CD14-positive monocyte (primary cell): ENCODE measurements around the gene SEMA5B. TPM values are rescaled to one million over a fixed set of nuclear protein-coding genes. Genes with fewer than 3 reads are reported as not detected.

ENCODE experiments used
- DNase-seq, 3 donors: peaks; one replicate each; pipeline ENCODE4 v3.0.0-alpha.2; 2011 to 2022
- H2AFZ ChIP-seq: 2 replicates; pipeline ENCODE4 v1.6.0; 2012; ENCODE audit warnings: mild to moderate bottlenecking, low read depth, low read length, inconsistent platforms; ENCODE audit not compliant: insufficient read depth, poor library complexity, severe bottlenecking
- H3K27ac ChIP-seq, 2 donors: 1 replicate in 1 of 2; 2 replicates in 1 of 2; pipeline ENCODE4 v1.5.1; 2012 to 2013; ENCODE audit warnings: low read length in 2 of 2, control low read depth in 1 of 2, inconsistent platforms in 1 of 2, low read depth in 1 of 2, mild to moderate bottlenecking in 1 of 2
- H3K27me3 ChIP-seq, 2 donors: one replicate each; pipeline versions ENCODE4 v1.6.0 to v1.6.1; 2011 to 2013; ENCODE audit warnings: low read length in 2 of 2; ENCODE audit not compliant: control insufficient read depth in 2 of 2, insufficient read depth in 2 of 2
- H3K36me3 ChIP-seq, 2 donors: replicated peaks in 1 of 2; 1 replicate in 1 of 2; 2 replicates in 1 of 2; pipeline versions ENCODE4 v1.5.1 to v1.6.1; 2012 to 2013; ENCODE audit warnings: low read length in 2 of 2, control low read depth in 1 of 2, inconsistent platforms in 1 of 2, mild to moderate bottlenecking in 1 of 2; ENCODE audit not compliant: insufficient read depth in 2 of 2, control insufficient read depth in 1 of 2
- H3K4me1 ChIP-seq, 2 donors: 1 replicate in 1 of 2; 2 replicates in 1 of 2; pipeline versions ENCODE4 v1.5.1 to v1.6.1; 2012 to 2013; ENCODE audit warnings: low read length in 2 of 2, control low read depth in 1 of 2, inconsistent platforms in 1 of 2, mild to moderate bottlenecking in 1 of 2, moderate library complexity in 1 of 2; ENCODE audit not compliant: insufficient read depth in 2 of 2, control insufficient read depth in 1 of 2
- H3K4me2 ChIP-seq: replicated peaks from 2 replicates; pipeline ENCODE3; 2012; ENCODE audit warnings: low read length, moderate library complexity, mild to moderate bottlenecking; ENCODE audit not compliant: poor library complexity, severe bottlenecking; ENCODE audit errors: extremely low read depth
- H3K4me3 ChIP-seq, 3 experiments: fragments of 200-600 bp in 1 of 3; sonication (generic) in 1 of 3; replicated peaks in 1 of 3; 1 replicate in 2 of 3; 2 replicates in 1 of 3; pipeline ENCODE4 v1.5.1; 2011 to 2013; ENCODE audit warnings: low read length in 3 of 3, mild to moderate bottlenecking in 3 of 3, control low read depth in 2 of 3, low read depth in 2 of 3, inconsistent platforms in 1 of 3, moderate library complexity in 1 of 3
- H3K79me2 ChIP-seq: 2 replicates; pipeline ENCODE4 v1.6.0; 2012; ENCODE audit warnings: mild to moderate bottlenecking, control low read depth, inconsistent platforms, low read length, moderate library complexity; ENCODE audit not compliant: insufficient read depth
- H3K9ac ChIP-seq: 2 replicates; pipeline ENCODE4 v1.6.0; 2017; ENCODE audit warnings: low read length, mild to moderate bottlenecking; ENCODE audit not compliant: insufficient read depth, poor library complexity, severe bottlenecking
- H3K9me3 ChIP-seq, 2 donors: replicated peaks in 1 of 2; 1 replicate in 1 of 2; 2 replicates in 1 of 2; pipeline versions ENCODE4 v1.5.1 to v1.6.1; 2012 to 2013; ENCODE audit warnings: low read length in 2 of 2, control low read depth in 1 of 2; ENCODE audit not compliant: control insufficient read depth in 1 of 2, insufficient read depth in 1 of 2
- H4K20me1 ChIP-seq: 2 replicates; pipeline ENCODE4 v1.6.0; 2012; ENCODE audit warnings: mild to moderate bottlenecking, low read length, control low read depth, moderate library complexity; ENCODE audit not compliant: insufficient read depth
- H3K27ac Mint-ChIP-seq, 7 donors: one replicate each; pipeline ENCODE4 v1.8.0; 2020; ENCODE audit warnings: mild to moderate bottlenecking in 7 of 7, mixed read lengths in 7 of 7, moderate library complexity in 6 of 7, inconsistent platforms in 2 of 7
- H3K27me3 Mint-ChIP-seq, 3 donors: one replicate each; pipeline ENCODE4 v1.8.0; 2021 to 2022; ENCODE audit warnings: low read depth in 3 of 3, mild to moderate bottlenecking in 3 of 3, mixed read lengths in 3 of 3, moderate library complexity in 3 of 3, inconsistent platforms in 1 of 3
- H3K36me3 Mint-ChIP-seq, 2 donors: one replicate each; pipeline ENCODE4 v1.8.0; 2020; ENCODE audit warnings: mixed read lengths in 2 of 2, inconsistent platforms in 1 of 2, mild to moderate bottlenecking in 1 of 2
- H3K4me1 Mint-ChIP-seq: one replicate; pipeline ENCODE4 v1.8.0; 2020; ENCODE audit warnings: mild to moderate bottlenecking, mixed read lengths
- H3K4me3 Mint-ChIP-seq, 2 donors: one replicate each; pipeline ENCODE4 v1.8.0; 2020; ENCODE audit warnings: mild to moderate bottlenecking in 2 of 2, mixed read lengths in 2 of 2, moderate library complexity in 1 of 2
- H3K9me3 Mint-ChIP-seq, 7 donors: one replicate each; pipeline ENCODE4 v1.8.0; 2020 to 2022; ENCODE audit warnings: mixed read lengths in 7 of 7, mild to moderate bottlenecking in 6 of 7, moderate library complexity in 6 of 7, inconsistent platforms in 2 of 7
- WGBS: methylation state at CpG from one replicate; pipeline ENCODE4 v1.1.5; 2013; ENCODE audit warnings: missing lambda C conversion rate; ENCODE audit not compliant: insufficient coverage; 5-methylcytosine and 5-hydroxymethylcytosine counted together
- intact Hi-C, 2 donors: fragments of 100-400 bp; cut with micrococcal nuclease; formaldehyde crosslinking; loops; one replicate each; pipeline versions ENCODE4 v1.15.0 to v1.15.1; 2023
- polyA plus RNA-seq, 3 donors: library from polyadenylated mRNA; depleted of rRNA in 1 of 3; unstranded in 2 of 3; stranded (reverse) in 1 of 3; fragments of 300-500 nt in 2 of 3; fragments of >200 nt in 1 of 3; fragmentation: Illumina TruSeq in 2 of 3; gene quantifications; 1 replicate in 2 of 3; 2 replicates in 1 of 3; pipeline ENCODE4 v1.2.3, GENCODE V29; 2012 to 2021
- TF ChIP-seq, protein P1 (sequence below): fragments of 200-600 bp; IDR thresholded peaks from one replicate; pipeline ENCODE4 v1.8.0; 2022; ENCODE audit warnings: antibody characterized with exemption, mild to moderate bottlenecking

Gene SEMA5B
- polyA plus RNA-seq, 3 donors: not detected

DNA sequence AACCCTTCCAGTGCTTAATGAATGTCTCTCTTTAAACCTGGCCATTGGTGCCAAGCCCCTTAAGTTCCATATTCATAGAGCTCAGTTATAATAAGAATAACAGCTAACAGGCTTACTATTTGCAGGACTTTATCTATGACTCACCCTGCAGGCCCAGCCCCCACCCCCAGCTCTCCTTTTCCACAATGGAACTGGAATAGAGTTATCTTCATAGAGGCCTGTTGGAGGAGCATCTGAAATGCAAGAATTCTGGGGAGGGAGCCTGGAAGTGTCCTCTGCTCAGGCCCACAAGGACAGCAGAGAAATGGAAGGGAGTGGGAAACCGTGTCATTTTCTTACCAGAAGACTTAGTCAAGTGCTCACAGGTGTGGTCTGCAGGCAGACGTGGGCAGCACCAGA lies 52.8 kb downstream of the SEMA5B start:
- Histone ChIP-seq H4K20me1 (no peaks in the 10 kb centered on the region), H3K9ac (no peak overlapping the region), H2AFZ (no peak overlapping the region), H3K4me2 (no peak overlapping the region), H3K27ac (no peak overlapping the region), H3K4me3 (no peak overlapping the region), H3K4me1 (no peaks in the 10 kb centered on the region), H3K79me2 (no peaks in the 10 kb centered on the region), H3K36me3 (no peaks in the 10 kb centered on the region), H3K9me3 (no peaks in the 10 kb centered on the region), H3K27me3 (no peaks in the 10 kb centered on the region)
- DNase-seq: no peak
- Mint-ChIP-seq H3K4me3 (peak overlapping the region in 1 of 2 donors; percentile 23), H3K9me3 (no peaks in the 10 kb centered on the region), H3K27ac (no peak overlapping the region), H3K4me1 (peaks cover 22% of the 10 kb centered on the region), H3K27me3 (peaks cover 5 to 14% (median 7%) of the 10 kb centered on the region in 3 donors), H3K36me3 (no peaks in the 10 kb centered on the region)
- TF ChIP-seq, protein P1, sequence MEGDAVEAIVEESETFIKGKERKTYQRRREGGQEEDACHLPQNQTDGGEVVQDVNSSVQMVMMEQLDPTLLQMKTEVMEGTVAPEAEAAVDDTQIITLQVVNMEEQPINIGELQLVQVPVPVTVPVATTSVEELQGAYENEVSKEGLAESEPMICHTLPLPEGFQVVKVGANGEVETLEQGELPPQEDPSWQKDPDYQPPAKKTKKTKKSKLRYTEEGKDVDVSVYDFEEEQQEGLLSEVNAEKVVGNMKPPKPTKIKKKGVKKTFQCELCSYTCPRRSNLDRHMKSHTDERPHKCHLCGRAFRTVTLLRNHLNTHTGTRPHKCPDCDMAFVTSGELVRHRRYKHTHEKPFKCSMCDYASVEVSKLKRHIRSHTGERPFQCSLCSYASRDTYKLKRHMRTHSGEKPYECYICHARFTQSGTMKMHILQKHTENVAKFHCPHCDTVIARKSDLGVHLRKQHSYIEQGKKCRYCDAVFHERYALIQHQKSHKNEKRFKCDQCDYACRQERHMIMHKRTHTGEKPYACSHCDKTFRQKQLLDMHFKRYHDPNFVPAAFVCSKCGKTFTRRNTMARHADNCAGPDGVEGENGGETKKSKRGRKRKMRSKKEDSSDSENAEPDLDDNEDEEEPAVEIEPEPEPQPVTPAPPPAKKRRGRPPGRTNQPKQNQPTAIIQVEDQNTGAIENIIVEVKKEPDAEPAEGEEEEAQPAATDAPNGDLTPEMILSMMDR: no peak
- WGBS: 44% methylated on average over 2 of the region's 2 CpGs
- intact Hi-C loops: no loop called here

GRCh38 chr3:122973893-122974615 lies 53.5 kb downstream of the SEMA5B start:
- Mint-ChIP-seq H3K27ac (no peak overlapping the region), H3K27me3 (peaks cover 5 to 16% (median 7%) of the 10 kb centered on the region in 3 donors), H3K4me3 (no peak overlapping the region), H3K9me3 (no peaks in the 10 kb centered on the region), H3K36me3 (no peaks in the 10 kb centered on the region), H3K4me1 (peaks cover 18% of the 10 kb centered on the region)
- no peaks in the 10 kb centered on the region for H3K79me2 ChIP-seq
- H3K9ac ChIP-seq: no peak overlapping the region
- H3K9me3 ChIP-seq: no peaks in the 10 kb centered on the region
- DNase-seq: no peak
- no peaks in the 10 kb centered on the region for H4K20me1 ChIP-seq
- no peaks in the 10 kb centered on the region for H3K36me3 ChIP-seq
- intact Hi-C loops: no loop called here
- TF ChIP-seq, protein P1: no peak
- no peak overlapping the region for H3K4me3 ChIP-seq
- H3K4me1 ChIP-seq: no peaks in the 10 kb centered on the region
- no peak overlapping the region for H3K4me2 ChIP-seq
- 95% methylated on average over 8 of the region's 12 CpGs for WGBS
- H3K27ac ChIP-seq: no peak overlapping the region
- H2AFZ ChIP-seq: no peak overlapping the region
- no peaks in the 10 kb centered on the region for H3K27me3 ChIP-seq
